Measurements from ENCODE around the gene TGDS.

Gene TGDS

DNA sequence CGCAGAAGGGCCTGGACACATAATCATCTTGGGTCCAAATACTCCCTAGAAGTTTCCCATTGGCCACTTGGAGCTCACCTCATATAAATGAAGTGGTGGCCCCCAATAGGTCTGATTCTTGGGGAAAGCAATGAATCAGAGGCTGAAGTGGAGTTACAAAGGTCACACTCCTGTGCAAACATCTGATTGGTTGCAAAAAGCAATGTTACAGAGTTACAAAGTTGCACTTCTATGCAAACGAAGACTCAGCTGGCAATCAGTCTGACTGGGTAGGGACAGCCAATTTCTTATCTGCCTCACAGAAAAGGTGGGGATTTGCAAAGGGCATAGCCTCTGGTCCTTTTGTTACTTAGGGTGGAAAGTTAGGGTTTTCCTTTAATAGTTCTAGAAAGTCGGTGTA, 3.9 kb upstream of the TGDS start:
- no peak for DNase-seq

DNA sequence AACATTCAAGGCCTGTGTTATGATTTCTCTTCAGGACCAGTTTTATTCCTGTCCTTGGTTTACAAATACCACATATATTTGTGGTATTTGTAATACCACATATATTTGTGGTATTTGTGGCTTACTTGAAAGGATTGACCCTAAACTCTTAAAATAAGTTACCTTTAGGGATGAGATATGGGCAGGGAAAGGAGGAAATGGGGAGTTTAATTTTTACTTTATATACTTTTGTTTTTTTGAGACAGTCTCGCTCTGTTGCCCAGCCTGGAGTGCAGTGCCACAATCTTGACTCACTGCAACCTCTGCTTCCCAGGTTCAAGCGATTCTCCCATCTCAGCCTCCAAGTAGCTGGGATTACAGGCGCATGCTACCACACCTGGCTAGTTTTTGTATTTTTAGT, 2.3 kb upstream of the TGDS start:
- no peak for DNase-seq

DNA sequence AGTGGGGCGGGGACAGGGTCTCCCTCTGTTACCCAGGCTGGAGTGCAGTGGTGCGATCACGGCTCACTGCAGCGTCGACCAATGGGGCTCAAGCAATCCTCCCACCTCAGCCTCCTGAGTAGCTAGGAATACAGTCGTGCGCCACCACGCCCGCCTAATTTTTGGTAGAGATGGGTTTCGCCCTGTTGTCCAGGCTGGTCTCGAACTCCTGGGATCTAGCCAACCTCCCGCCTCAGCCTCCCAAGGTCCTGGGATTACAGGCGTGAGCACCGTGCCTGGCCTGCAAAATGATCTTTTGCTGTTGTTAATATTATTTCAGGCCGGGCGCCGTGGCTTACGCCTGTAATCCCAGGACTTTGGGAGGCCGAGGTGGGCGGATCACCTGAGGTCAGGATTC, 621 bp upstream of the TGDS start:
- DNase-seq = no peak

DNA sequence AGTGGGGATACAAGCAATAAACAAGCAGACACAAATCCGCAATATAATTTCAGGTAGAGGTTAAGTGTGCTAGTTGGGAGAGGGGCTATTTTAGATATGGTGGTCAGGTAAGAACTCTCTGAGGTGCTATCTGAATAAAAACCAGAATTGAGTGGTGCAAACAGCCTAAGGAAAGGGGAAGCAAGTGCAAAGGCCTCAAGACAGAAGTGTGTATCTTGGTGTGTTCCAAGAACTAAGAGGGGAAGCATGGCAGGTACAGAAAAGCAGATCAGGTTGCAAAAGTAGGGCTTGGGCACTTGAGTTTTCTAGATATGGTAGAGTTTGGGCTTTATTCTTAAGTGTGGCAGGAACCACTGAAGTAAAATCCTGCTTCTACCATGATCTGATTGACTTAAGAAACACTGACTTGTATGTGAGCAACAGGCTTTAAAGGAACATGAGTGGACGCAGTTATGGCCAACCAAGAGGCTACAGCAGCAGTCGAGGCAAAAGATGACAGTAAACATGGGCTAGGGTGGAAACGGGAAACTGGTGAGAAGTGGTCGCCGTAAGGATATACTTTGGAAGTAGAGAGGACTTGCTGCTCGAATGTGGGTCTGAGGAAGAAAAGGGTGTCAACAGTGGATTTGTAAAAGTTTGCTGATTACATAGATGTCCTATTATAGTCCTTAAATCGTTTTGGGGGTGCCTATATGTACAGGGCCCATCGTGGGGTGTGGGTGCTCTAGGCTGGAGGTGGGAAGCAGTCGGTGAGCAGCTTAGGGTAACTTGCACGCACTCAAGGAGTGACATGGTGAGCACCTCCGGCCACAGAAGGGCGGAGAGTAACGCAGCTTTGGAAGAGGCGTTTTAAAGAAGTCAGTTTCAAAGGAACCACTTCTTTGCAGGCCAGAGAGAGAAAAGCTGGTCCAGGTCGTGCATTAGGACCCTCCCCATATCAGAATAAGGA, 677 bp downstream of the TGDS start:
- no peak for DNase-seq

DNA sequence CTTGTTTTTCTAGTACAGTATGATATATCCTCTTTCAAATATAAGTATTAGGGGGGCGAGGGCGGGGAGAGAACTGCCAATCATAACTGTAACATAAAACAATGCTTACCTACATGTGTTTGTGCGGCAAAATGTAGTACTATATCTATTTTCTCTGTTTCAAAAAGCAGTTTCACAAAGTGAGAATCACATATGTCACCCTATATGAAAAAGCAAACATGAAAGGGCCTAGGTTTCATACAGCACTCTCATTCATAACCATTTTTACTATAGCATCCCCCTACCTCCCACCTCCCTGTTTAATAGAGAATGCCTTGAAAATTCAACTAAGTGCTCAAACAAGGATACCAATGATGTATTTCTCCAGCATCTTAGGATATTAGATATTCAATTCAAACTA, 5.2 kb downstream of the TGDS start:
- no peak for DNase-seq

DNA sequence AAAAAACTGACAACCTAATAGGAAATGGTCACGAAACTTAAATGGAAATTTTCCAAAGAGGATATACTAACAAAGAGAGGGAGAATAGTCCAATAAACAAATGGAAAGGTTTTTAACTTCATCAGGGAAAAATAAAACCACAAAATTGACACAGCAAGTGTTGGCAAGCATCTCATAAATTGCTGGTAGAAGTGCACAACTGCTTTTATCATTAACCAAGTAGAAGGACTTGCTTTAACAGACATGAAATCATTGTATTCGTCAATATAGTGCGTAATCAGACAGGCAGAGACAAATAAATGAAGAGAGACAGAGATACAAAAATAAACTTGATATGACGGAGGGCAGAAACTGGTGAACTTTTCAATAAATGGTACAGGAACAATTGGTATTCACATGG, 7.4 kb downstream of the TGDS start:
- no peak for DNase-seq

DNA sequence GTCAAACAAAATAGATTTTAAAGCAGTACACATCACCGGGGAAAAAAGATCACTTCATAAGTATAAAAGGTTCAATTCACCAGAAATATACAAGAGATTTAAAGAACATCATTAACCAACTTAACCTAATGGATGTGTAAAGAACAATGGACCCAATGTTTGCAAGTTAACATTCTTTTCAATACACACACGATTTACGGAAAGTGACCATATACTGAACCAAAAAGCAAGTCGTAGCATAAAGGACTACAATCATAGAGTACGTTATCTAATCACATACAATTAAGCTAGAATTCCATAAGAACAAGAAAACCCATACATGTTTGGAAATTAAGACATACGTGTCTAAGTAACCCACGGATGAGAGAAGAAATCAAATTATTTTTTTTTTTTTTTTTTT, 9.6 kb downstream of the TGDS start:
- no peak for DNase-seq

DNA sequence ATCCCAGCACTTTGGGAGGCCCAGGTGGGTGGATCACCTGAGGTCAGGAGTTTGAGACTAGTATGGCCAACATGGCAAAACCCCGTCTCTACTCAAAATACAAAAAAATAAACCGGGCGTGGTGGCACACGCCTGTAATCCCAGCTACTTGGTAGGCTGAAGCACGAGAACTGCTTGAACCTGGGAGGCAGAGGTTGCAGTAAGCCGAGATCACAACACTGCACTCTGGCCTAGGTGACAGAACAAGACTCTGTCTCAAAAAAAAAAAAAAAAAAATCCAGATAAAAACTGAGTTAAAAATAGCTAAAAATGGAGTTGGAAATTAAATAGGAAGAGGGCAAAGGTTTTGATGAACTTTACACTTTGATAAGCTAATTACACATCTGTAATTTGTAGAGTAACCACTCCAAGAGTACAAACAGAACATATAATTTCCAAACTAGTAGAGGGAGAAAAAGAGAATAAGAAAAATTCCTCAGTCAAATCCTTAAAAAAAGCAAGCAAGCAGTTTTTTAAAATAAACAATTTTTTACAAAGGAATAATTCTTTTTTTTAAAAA, 10.3 kb downstream of the TGDS start:
- no peak for DNase-seq

DNA sequence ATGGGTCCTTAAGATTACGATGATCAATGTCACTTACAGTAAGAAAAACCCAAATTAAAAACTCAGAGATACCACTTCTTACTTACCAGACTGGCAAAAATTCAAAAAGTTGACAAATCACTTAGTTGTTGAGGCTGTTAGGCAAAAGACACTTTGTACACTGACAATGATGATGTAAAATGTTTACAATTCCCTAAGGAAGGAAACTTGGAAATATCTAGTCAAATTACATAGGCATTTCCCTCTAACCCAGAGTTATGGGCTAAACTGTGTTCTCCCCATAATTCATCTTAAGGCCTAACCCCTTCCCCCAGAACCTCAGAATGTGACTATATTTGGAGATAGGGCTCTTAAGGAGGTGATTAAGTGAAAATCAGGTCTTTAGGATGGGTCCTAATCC, 12.0 kb downstream of the TGDS start:
- DNase-seq = no peak

DNA sequence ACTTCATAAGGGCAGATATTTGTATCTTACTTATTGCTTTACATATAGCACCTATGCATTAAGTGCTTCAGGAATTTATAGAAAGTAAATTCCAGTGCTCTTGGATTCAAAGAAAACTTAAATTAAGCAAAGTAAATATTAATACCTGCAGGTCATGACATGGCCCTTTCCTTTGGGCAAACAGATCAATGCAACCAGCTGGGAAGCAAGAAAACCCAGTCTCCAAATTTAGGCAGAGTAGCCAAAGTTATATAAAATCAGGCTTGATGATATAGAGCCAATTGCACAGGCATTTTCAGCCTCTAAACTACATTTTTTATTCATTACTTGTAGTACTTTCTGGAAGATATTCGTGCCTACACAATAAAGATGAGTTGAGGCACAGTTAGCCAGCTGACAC, 16.9 kb downstream of the TGDS start:
- DNase-seq = no peak

DNA sequence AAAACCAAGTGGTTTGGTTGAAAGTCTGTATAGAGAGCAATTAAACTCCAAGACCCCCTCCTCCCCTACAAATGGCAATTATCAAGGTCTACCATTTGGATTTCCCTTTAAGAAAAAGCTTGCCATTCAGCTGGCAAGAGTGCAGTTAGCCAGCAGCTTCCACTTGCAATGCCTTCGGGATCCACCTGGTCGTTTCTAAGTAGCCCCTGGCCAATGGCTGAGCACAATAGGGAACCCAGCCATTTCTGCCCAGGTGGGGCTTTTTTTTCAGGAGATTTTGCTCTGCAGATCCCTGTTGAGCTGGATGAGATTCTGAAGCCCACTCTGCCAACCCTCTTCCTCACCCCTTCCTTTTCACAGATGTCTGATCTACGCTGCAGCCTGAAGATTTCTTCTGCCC, 26.3 kb downstream of the TGDS start:
- no peak for DNase-seq

DNA sequence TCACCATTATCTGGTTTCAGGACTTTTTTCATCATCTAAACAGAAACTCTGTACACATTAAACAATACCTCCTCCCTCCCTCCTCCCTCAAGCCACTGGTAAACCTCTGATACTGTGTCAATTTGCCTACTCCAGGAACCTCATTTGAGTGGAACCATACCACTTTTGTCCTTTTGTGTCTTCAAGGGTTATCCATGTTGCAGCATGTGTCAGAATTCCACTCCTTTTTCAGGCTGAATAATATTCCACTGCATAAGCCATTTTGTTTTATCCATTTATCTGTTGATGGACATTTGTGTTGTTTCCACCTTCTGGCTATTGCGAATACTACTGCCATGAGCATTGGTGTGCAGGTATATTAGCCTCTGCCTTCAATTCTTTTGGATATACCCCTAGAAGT, 27.5 kb downstream of the TGDS start:
- DNase-seq = no peak

DNA sequence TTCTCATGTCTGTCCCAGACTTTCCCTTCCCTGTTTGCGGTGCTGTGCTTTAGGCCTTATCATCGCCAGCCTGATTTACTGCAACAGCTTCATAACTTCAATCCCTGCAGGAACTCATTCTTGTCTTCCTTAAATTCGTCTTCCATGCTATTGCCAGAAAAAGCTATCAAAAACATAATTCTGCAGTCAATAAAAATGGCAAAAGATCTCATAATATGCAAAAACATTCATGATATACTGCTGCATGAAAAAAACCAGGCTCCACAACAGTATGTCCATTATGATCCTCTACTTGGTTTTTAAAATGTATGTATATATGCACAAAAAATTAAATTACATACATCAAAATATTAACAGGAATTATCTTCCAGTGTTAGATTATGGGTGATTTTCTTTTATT, 28.4 kb downstream of the TGDS start:
- no peak for DNase-seq

DNA sequence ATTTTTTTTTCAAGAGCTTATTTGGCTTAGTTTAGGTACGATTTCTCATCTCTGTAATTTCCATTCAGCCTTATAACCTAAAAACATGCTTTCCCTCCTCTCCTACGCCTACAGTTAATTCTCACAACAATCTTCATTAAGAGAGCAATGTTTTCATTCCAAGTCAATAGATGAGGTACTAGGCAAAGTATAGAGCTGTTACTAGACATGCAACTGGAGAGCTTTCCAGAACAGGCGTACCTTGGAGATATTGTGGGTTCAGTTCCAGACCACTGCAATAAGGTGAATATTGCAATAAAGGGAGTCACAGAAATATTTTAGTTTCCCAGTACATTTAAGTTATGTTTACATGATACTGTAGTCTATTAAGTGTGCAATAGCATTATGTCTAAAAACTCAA, 34.8 kb downstream of the TGDS start:
- no peak for DNase-seq

DNA sequence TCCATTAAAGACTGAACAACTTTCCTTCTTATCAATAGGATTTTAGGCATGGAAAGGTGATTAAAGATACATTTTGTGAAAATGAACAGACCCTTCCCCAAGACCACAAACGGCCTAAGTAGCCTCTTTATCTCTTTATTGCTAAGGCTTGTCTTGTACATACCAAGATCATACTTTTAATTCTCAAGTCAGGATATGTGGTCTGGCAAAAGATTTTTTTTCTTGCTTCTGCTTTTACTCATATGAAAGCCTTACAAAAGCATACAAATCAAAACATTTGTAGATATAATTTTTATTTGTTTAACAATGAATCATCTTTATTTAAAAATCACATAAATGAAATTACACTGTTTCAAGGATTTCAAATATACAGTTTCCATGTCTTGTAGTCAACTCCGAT, 35.8 kb downstream of the TGDS start:
- DNase-seq = no peak

DNA sequence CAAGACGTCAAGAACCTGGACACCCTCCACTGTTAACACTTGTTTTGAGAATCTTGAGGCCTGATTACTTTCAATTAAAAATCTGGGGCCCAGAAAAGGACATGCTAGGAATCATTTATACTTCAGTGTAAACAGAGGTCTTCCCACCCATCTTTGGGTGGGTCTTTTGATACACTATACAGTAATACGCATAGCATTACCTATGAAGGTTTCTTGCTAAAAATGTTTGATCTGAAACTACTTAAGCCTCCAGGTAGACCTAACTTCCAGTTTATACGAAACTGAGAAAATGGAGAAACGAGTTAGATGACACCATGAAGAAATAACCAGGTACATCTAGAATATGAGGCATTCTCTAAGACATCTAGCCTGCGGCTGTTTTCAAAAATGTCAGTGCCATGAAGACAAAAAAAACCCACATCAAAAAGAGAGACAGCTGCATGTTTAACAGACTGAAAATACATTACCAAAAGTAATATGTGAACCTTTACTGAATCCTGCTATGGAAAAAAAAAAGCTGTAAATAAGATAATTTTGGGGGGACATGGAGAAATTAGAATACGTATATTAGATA, 36.6 kb downstream of the TGDS start:
- no peak for DNase-seq

DNA sequence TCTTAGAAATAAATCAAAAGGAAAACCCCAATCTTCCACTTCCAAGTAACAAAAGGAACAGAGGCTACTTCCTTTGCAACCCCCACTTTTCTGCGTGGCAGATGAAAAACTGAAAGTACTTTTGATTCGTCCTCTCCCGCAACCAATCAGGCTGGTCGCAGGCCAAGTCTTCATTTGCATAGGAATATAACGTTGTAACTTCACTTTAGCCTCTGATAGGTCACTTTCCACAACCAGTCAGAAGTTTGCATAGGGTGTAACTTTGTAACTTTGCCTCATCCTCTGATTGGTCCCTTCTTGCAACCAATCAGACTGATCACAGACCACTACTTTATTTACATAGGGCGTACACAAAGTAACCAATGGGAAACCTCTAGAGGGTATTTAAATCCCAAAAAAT, 37.2 kb downstream of the TGDS start:
- no peak for DNase-seq

DNA sequence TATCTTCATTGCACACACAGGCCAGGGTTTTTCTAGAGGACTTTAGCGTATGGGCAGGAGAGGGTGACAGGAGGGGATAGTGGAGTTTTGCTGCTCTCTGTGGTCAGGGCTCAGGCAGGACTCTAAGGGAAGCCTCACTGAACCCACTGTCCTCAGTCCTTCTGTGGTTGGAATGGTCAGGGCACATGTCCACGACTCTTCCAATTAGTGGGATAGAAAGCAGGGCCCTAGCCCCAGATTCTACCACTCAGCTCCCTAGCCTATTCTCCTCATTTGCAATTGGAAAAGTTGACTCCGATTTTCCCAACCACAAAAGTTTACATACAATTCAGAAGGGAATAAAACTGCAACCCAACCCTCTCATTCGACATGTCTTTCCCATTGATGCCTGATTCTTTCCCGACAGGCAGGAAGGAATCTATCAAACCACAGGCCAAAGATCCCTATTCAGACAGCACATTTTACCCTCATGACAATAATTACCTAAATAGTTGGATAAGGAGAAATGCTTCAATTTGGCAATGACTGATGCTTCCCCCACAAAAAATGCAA, 38.2 kb downstream of the TGDS start:
- DNase-seq = no peak

DNA sequence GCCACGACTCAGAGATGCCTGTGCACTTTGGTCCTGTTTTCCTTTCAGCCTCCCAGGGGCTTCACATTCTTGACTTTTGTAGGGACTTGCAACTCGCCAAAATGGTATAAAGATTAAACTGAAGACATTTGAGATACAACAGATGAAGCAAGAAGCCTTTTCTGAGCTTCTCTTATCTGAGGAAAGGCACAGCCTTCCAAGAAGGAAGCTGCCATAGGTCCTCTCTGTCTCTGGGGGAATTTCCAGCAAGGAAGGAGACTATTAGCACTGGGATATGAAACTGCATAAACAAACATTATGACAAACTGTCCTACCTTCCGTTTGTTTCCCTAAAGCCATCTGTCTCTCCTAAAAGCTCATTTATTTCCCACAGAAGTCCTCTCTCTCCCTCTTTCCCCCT, 39.3 kb downstream of the TGDS start:
- DNase-seq = no peak

DNA sequence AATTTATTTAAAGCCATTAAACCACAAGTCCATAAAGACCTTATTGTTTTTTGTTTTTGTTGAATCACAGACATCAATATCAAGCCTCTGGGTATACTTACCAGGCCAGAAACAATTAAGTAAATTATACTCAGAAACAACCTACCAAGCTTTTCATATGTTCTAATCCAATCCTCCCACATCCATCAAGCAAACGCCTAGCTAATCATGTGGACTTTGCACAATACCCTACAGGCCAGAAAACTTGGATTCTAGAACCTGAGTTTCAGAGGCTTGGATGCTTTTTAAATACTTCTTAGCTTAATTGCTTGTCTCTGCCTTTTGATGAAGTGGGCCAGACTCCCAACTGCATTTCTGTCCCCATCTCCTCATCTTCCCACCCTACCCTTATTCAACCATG, 39.9 kb downstream of the TGDS start:
- no peak for DNase-seq

DNA sequence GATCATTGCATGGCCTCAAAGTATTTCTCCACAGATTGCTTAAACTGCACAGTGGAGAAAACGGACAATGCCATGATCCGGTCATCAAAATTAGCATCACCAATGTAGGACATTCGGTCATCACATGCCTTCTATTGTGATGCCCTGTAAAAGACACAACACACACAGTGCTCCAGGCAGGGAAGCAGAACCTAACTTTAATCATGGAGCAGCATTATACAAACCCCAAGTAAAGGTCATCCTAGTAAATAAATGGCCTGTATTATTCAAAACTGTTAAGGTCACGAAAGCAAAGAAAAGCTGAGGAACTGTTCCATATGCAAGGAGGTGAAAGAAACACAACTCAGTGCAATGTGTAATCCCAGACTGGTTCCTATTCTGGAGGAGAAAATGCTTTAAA, 42.2 kb downstream of the TGDS start:
- DNase-seq = no peak

DNA sequence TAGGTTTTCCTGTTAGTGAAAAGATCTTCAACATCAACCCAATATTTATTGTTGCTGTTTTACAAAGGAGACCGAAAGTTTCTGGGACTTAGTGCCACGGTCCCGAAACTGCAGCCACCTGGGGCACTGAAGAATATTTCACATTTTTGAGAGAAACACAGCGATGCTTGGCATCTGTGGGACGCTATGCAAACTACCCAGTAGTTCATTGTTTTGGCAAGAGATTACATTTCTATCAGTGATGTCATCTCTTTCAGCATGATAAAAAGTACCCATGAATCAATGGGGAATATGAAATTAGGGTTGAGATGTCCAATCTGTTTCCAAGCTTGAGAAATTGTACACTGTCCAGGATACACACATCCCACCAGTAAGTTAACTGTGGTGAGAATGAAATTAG, 43.9 kb downstream of the TGDS start:
- DNase-seq = no peak

DNA sequence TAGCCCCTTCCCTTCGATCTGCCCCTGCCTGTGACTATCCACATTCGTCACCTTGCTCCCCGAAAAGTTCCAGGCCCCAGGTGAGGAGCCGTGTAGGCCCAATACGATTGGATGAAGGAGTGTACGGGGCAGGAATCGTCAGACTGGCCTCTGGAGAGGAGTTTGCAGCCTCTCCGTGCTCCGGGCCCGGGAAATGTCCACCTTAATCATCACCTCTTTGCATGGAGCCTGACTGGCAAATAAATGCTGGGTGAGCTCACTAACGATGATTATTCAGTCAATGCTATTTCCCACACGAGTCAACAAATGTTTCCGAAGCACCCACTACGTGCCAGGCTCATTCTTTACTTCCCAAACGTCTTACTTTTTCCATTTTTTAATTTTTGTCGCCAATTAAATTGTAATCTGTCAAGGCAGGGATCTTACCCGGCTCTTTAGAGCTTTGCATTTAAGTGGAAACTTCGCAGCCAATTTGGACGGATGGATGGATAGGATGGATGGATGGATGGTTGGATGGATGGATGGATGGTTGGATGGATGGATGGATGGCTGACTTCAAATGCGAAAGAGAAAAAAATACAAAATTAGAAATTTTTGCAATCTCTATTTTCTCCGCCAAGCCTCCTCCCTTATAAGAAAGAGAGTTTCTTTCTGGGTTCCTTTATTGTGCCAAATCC, 45.8 kb downstream of the TGDS start:
- no peak for DNase-seq
